Thyroid gland (tissue), 4 donors: ENCODE results near the gene GNG13.

Source experiments
- CTCF ChIP-seq, 6 experiments: fragments of 200-600 bp in 3 of 6; fragments of 450-650 bp in 3 of 6; sonication (generic) in 3 of 6; IDR thresholded peaks; one replicate each; pipeline ENCODE4 v1.5.1; 2016 to 2019; ENCODE audit warnings: antibody characterized with exemption in 6 of 6, mild to moderate bottlenecking in 2 of 6, inconsistent platforms in 1 of 6, moderate library complexity in 1 of 6
- POLR2A ChIP-seq, 2 donors: fragments of 450-650 bp; IDR thresholded peaks; one replicate each; pipeline ENCODE4 v1.6.1; 2017; ENCODE audit warnings: antibody characterized with exemption in 2 of 2, mild to moderate bottlenecking in 2 of 2, moderate library complexity in 1 of 2

DNA sequence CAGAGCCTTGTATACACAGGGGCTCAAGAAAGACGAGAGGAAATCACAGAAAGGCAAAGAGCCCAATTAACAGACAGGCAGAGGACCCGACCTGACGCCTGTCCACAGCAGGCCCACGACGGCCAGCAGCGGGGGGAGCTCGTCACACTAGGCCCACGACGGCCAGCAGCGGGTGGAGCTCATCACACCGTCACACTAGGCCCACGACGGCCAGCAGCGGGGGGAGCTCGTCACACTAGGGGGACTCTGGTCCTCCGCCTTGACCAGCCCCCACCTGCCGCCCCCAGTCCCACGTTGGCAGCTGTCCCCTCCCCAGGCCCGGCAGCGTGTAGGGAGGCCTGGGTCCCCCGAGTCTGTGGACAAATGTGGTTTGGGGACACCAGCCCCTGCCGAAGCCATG is 23.7 kb upstream of the GNG13 start:
- TF ChIP-seq POLR2A (IDR thresholded peaks at IDR 0.05) (no peak), CTCF (IDR thresholded peaks at IDR 0.05) (no peak)
